ENCODE results near the gene MRPL21.
A peak's percentile ranks its signal among the peaks of the same experiment; 100 is the strongest.

Gene MRPL21

GRCh38 chr11:68903288-68904247 lies at the start of gene MRPL21, which contains the start of gene IGHMBP2:
Gene MRPL21, minus strand, starts transcription at chr11:68903832. Its CDS starts 22 bp downstream, at chr11:68903810.
Gene IGHMBP2, plus strand, starts transcription at chr11:68903891. Its CDS starts 62 bp downstream, at chr11:68903953.
- peak; percentile 82 for DNase-seq

DNA sequence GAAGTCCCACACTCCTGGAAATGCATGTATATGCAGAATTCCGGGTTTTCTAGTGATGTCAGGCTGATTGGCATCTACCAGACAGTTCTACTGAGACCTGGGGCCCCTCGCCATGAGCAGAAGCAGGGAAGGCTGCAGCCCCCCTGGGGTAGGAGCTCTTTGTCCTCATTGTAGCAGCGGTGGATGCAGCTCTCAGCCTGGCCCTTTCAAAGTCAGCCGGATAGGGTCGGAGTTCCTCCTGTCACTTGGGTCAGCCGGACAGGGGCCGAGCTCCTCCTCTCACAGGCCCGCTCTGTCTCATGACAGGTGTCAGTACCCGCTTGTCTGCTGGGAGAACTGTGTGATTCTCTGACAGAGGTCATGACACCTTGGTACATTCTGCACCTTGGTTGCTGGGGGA lies 47.1 kb upstream of the MRPL21 start:
- no peak for DNase-seq

DNA sequence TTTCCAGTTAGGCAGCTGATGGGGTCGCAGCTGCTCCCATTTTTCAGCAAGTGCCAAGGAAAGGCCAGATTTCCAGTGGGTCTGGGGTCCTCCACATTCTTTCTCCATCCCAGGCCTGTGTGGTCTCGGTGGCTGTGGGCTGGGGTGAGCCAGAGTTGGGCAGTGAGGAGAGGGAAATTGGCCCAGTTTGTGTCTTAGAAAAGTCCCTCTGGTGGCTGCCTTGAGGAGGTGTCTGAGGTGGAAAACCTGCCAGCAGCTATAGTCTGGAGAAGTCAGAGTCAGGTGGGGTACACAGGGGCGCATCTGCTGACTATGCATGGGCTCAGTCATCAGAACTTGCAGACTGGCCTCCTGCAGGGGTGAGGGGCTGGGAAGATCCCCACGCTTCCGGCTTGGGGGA lies 46.6 kb upstream of the MRPL21 start:
- DNase-seq = no peak

DNA sequence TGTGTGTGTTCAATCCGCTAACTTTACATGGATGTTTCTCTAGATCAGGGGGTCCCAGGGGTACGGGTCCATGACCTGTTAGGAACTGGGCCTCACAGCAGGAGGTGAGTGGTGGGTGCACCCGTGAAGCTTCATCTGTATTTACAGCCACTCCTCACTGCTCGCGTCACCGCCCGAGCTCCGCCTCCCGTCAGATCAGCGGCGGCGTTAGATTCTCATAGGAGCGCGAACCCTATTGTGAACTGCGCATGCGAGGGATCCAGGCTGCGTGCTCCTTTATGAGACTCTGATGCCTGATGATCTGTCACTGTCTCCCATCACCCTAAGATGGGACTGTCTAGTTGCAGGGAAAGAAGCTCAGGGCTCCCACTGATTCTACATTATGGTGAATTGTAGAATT lies 45.3 kb upstream of the MRPL21 start:
- no peak for DNase-seq

DNA sequence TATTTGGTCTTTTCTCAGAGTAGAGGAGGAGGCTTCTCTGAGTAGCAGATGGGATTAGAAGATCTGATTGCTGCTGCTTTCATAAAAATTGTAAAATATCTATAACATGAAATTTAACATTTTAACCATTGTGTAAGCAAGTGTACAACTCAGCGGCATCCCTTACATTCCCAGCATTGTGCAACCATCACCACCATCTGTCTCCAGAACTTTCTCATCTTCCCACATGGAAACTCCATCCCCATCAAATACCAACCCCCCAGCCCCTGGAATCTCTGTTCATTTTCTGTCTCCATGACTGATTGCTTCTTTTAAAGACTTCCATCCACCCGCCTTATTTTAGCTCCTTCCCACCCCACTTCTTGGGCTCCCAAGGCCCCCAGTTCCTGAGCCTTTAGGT lies 44.9 kb upstream of the MRPL21 start:
- no peak for DNase-seq

DNA sequence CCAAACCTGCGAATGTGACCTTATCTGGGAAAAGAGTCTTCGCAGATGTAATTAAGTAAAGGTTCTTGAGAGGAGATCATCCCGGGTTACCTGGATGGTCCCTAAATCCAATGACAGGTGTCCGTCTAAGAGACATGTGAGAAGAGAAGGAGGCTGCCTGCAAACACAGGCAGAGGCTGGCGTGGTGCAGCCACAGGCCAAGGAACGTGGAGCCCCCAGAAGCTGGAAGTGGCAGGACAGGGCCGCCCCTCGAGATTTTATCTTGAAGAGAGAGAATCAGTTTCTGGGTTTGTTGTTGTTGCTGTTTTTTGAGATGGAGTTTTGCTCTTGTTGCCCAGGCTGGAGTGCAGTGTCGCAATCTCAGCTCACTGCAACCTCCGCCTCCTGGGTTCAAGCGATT lies 43.5 kb upstream of the MRPL21 start:
- DNase-seq = no peak

- DNase-seq = no peak
These were observed 42.9 kb upstream of the MRPL21 start for GRCh38 chr11:68946416-68947090.

DNA sequence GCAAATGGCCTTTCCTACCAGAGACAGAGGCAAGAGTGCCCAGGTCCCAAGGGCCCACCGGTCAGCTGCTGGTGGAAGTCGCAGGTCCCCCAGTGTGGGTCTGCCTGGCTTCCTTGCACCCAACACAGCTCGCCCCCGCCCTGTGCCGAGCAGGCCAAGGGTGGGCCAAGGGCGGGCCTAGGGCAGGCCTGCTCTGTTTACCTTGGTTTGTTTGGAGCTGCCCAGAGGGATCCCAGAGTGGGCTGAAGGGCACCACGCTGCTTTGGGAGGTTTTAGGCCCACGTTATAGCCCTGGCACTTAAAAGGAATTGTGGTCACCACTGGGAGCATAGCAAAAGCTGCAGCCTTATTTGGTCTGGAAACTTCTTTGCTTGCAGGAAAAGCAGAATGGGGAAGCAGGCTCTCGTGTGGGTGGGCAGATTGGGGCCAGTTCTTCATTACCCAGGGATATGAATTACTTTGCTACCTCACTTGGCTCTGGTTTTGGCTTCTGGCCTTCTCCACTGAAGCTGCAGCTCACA lies 39.2 kb upstream of the MRPL21 start:
- DNase-seq = no peak

- no peak for DNase-seq
These were observed 38.5 kb upstream of the MRPL21 start for GRCh38 chr11:68942095-68942620.

- DNase-seq = no peak
These were observed 37.9 kb upstream of the MRPL21 start for GRCh38 chr11:68941324-68942094.

- no peak for DNase-seq
These were observed 37.2 kb upstream of the MRPL21 start for GRCh38 chr11:68940651-68941323.

DNA sequence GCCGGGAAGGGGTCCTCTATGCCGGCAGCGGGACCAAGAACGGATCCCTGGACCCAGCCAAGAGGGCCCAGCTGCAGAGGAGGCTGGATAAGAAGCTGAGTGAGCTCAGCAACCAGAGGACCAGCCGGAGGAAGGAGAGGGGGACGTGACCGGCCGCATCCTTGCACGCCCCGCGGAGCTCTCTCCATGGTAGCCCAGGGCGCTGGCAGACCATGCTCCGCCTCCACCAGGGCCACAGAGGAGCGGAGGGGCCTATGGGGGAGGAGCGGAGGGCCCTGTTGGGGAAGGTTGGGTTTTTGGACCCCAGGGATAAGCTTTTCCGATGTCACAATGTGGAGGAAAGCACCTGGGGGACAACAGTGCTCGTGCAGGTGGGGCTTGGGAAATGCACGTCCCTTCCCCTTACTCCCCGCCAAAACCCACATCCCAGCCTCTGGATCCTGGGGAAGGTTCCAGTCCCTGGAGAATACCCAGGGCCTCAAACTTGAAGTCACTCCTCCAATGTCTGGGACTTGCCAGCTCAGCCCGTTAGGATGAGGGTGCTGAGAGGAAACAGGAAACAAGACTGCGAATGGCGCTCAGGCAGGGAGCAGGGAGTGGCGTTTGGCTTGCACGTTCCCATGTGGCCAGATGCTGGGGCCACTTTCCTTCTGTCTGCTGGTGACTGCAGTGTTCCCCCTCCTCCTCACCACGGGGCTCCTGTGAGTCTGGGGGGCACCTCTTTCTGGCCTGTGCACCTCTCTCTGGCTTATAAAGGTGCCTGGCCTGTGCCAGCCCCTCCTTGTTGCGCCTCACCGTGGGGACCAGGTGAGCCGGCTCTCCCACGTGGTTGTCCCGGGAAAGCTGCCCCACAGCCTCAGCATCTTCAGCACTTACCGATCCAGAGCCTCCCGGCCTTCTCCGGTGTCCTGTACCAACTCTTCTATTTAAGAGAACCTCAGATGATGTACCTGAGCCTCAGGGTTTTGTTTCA lies 36.2 kb upstream of the MRPL21 start:
- no peak for DNase-seq

GRCh38 chr11:68938816-68939582 lies 35.4 kb upstream of the MRPL21 start:
- no peak for DNase-seq

DNA sequence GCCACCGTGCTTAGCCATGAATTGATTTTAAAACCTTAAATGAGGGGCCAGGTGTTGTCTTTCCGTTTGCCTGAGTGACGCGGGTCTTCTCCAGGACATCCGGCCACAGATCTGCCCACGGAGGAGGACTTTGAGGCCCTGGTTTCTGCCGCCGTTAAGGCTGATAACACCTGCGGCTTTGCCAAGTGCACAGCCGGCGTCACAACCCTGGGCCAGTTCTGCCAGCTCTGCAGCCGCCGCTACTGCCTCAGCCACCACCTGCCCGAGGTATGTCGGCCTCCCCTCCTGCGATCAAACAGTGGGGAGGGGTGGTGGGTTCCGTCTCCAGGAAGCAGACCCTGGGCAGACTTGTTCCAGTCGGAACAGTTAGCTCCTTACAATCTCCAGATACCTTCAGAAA lies 34.5 kb upstream of the MRPL21 start:
- DNase-seq = no peak

- no peak for DNase-seq
These were observed 33.3 kb upstream of the MRPL21 start for GRCh38 chr11:68936676-68937620.

- DNase-seq = no peak
These were observed 32.7 kb upstream of the MRPL21 start for GRCh38 chr11:68936358-68936636.

DNA sequence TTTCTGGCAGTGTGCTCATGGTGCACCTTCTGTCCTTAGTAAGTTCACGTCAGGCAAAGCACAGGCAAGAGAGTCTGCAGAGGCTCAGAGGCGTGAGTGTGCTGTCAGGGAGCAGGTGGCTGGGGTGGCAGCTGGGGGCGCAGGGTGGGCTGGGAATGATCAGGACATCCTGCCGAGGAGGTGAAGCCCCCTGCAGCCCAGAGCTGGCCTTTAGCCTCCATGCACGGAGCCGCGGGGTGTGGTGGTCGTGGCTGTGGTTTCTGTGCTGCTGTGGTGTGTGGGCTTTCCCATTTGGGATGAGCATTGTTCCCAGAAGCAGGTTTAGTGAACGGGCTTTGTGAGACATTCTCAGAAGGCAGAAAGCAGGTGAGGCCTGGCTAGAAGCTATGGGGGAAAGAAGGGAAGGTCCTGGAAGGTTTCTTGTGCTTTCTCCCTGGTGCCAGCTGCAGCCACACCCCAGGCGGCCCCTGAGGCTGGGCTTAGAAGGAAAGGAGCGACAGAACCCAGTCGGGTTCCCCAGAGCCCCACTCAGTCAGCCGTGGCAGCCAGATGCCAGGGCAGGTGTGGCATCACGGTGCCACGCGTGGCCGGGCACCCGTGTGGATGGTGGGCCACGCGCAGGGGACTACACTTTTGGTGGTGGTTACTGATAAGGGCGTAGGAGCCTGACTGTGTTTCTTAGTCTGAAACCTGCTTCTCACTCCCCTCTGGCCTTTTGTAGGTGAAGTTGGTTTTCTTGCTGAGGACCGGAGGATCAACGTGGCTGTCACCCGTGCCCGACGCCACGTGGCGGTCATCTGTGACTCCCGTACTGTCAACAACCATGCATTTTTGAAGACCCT lies 32.1 kb upstream of the MRPL21 start:
- DNase-seq = no peak

- DNase-seq = no peak
These were observed 31.4 kb upstream of the MRPL21 start for GRCh38 chr11:68935066-68935465.

Measured in KG1 (cell line).